Spleen (tissue), 11 donors: ENCODE results near the gene RAB29. TPM values are rescaled to one million over a fixed set of nuclear protein-coding genes. Genes with fewer than 3 reads are reported as not detected.

Experiments used
- DNase-seq: peaks from one replicate; pipeline ENCODE4 v3.0.0-alpha.2; 2020
- H3K27ac ChIP-seq, 8 donors: fragments of 200-600 bp; sonication (generic) in 7 of 8; 1 replicate in 4 of 8; 2 replicates in 4 of 8; pipeline versions ENCODE4 v1.5.0 to v1.8.0; 2016 to 2021; ENCODE audit warnings: inconsistent platforms in 4 of 8, mild to moderate bottlenecking in 4 of 8, moderate library complexity in 1 of 8
- H3K27me3 ChIP-seq, 7 donors: fragments of 200-600 bp; sonication (generic) in 6 of 7; replicated peaks in 1 of 7; 1 replicate in 4 of 7; 2 replicates in 3 of 7; pipeline versions ENCODE4 v1.5.0 to v1.8.0; 2016 to 2021; ENCODE audit warnings: inconsistent platforms in 3 of 7, mild to moderate bottlenecking in 1 of 7
- H3K36me3 ChIP-seq, 6 donors: fragments of 200-600 bp; sonication (generic) in 5 of 6; 1 replicate in 4 of 6; 2 replicates in 2 of 6; pipeline versions ENCODE4 v1.5.0 to v1.8.0; 2016 to 2021; ENCODE audit warnings: inconsistent platforms in 2 of 6
- H3K4me1 ChIP-seq, 6 donors: fragments of 200-600 bp; sonication (generic) in 5 of 6; 1 replicate in 3 of 6; 2 replicates in 3 of 6; pipeline versions ENCODE4 v1.5.0 to v1.8.0; 2016 to 2021; ENCODE audit warnings: inconsistent platforms in 3 of 6
- H3K4me3 ChIP-seq, 8 donors: fragments of 200-600 bp; sonication (generic) in 7 of 8; 1 replicate in 4 of 8; 2 replicates in 4 of 8; pipeline versions ENCODE4 v1.5.0 to v1.8.0; 2016 to 2021; ENCODE audit warnings: inconsistent platforms in 4 of 8, mild to moderate bottlenecking in 4 of 8, moderate library complexity in 2 of 8
- H3K9me3 ChIP-seq, 8 donors: fragments of 200-600 bp; sonication (generic) in 7 of 8; 1 replicate in 4 of 8; 2 replicates in 4 of 8; pipeline versions ENCODE4 v1.5.0 to v1.8.0; 2016 to 2021; ENCODE audit warnings: inconsistent platforms in 4 of 8
- POLR2A ChIP-seq, 3 donors: fragments of 450-650 bp; IDR thresholded peaks; one replicate each; pipeline ENCODE4 v1.5.1; 2017; ENCODE audit warnings: antibody characterized with exemption in 3 of 3, mild to moderate bottlenecking in 1 of 3
- POLR2AphosphoS5 ChIP-seq, 3 donors: sonication (generic); formaldehyde crosslinking; IDR thresholded peaks; one replicate each; pipeline ENCODE4 v1.5.1; 2017; ENCODE audit warnings: antibody characterized with exemption in 3 of 3
- WGBS, 5 donors: extraction: QIAGEN DNeasy Blood & Tissue Kit in 3 of 5; methylation state at CpG; one replicate each; pipeline versions ENCODE4 v1.1.5 to v1.1.7; 2013 to 2018; 5-methylcytosine and 5-hydroxymethylcytosine counted together
- intact Hi-C: fragments of 100-400 bp; cut with DNase I; formaldehyde crosslinking; loops from one replicate; pipeline ENCODE4 v1.15.0; 2023; ENCODE audit warnings: low total_unique reads
- polyA plus RNA-seq, 3 donors: library from polyadenylated mRNA; stranded (reverse); fragments of 200-250 nt; gene quantifications; one replicate each; pipeline ENCODE4 v1.2.1, GENCODE V29; 2013
- total RNA-seq, 7 donors: library from RNA; depleted of rRNA in 3 of 7; stranded (reverse); fragments of >200 nt in 3 of 7; fragmentation: NEBNext Ultra II Directional in 4 of 7; extraction: Animal tissue kit (Norgen Biotek cat#: 25700) in 4 of 7; gene quantifications; one replicate each; pipeline versions ENCODE4 v1.1.0 to v1.2.1, GENCODE V29; 2016 to 2021
- TF ChIP-seq, protein P1 (sequence below), 11 experiments: fragments of 200-600 bp in 7 of 11; fragments of 450-650 bp in 4 of 11; sonication (generic) in 4 of 11; IDR thresholded peaks in 8 of 11; conservative IDR thresholded peaks in 3 of 11; 1 replicate in 7 of 11; 2 replicates in 4 of 11; pipeline versions ENCODE4 v1.4.0 to v1.8.0; 2016 to 2021; ENCODE audit warnings: antibody characterized with exemption in 11 of 11, inconsistent platforms in 4 of 11, mild to moderate bottlenecking in 1 of 11
- donor health status: healthy with polysubstance abuse.
- donor health status: DM: no; HTN: no; CAD: no; lungs with moderate emphysema.
- donor health status: DM: no; HTN: no; CAD: no.
- donor health status: Bipolar disorder and iron deficiency.
- donor health status: healthy.
- donor health status: DM: no; HTN: no; CAD: no.
- donor health status: DM: yes; HTN: yes; CAD: no.

The RAB29 gene
- total and polyA plus RNA-seq, 10 donors, result 16.6 to 49.7 (median 38.5) TPM

DNA sequence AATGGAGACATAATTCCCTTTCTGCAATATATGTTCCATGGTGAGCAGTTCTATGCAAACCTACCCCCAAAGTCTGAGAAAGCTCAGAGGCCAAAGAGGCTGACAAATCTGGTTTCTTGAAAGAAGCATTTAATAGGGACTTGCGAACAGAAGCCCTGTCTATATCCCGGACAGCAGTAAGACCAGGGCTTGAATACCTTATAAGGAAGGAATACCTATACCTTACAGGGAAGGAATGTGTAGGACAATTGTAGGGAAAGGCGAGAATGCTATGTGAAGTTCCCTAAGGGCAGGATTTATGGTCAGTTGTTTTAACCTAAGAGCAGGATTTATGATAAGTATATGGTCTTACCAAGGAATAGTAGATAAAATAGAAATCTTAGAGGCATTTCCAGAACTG, 42.7 kb upstream of the RAB29 start:
- TF ChIP-seq POLR2AphosphoS5 (IDR thresholded peaks at IDR 0.05) (no peak), POLR2A (IDR thresholded peaks at IDR 0.05) (no peak)
- TF ChIP-seq, protein P1, sequence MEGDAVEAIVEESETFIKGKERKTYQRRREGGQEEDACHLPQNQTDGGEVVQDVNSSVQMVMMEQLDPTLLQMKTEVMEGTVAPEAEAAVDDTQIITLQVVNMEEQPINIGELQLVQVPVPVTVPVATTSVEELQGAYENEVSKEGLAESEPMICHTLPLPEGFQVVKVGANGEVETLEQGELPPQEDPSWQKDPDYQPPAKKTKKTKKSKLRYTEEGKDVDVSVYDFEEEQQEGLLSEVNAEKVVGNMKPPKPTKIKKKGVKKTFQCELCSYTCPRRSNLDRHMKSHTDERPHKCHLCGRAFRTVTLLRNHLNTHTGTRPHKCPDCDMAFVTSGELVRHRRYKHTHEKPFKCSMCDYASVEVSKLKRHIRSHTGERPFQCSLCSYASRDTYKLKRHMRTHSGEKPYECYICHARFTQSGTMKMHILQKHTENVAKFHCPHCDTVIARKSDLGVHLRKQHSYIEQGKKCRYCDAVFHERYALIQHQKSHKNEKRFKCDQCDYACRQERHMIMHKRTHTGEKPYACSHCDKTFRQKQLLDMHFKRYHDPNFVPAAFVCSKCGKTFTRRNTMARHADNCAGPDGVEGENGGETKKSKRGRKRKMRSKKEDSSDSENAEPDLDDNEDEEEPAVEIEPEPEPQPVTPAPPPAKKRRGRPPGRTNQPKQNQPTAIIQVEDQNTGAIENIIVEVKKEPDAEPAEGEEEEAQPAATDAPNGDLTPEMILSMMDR (IDR thresholded peaks at IDR 0.05 in 8 of 11, conservative IDR thresholded peaks at IDR 0.05 in 3 of 11), result no peak
- intact Hi-C loops, result no loop called here
- Histone ChIP-seq H3K27ac (no peak overlapping the region), H3K27me3 (peaks cover 0 to 16% (median 0%) of the 10 kb centered on the region in 7 donors), H3K4me1 (peaks cover 5 to 18% (median 7%) of the 10 kb centered on the region in 6 donors), H3K36me3 (no peaks in the 10 kb centered on the region), H3K9me3 (peaks cover 0 to 6% (median 1%) of the 10 kb centered on the region in 8 donors), H3K4me3 (no peak overlapping the region)
- 94 to 99% (median 95%) methylated on average over 3 of the region's 3 CpGs for WGBS, 5 donors
- DNase-seq, result no peak

DNA sequence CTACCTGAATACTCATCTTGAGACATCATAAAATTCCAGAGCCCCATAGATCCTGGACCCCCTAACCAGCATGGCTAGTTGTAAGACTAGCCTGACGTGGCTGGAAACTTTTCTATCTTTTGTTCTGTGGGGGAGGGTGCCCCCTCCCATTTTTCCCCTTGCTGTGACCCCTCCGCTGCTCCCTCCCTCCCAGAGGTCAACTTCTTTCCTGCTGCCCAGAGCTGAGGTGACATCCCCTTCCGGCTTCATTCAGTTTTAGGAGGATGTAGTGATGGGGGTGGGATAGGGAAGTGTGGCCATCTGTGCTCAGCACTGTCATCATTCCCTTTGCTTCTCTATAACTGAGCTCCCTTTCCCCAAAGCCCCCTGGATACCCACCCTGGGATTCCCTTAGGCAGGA, 42.1 kb upstream of the RAB29 start:
- Histone ChIP-seq H3K27ac (no peak overlapping the region), H3K4me3 (no peak overlapping the region), H3K27me3 (peaks cover 0 to 22% (median 0%) of the 10 kb centered on the region in 7 donors), H3K9me3 (no peaks in the 10 kb centered on the region), H3K4me1 (peaks cover 5 to 24% (median 8%) of the 10 kb centered on the region in 6 donors), H3K36me3 (no peaks in the 10 kb centered on the region)
- DNase-seq, result no peak
- TF ChIP-seq, protein P1 (IDR thresholded peaks at IDR 0.05 in 8 of 11, conservative IDR thresholded peaks at IDR 0.05 in 3 of 11), result no peak
- TF ChIP-seq POLR2AphosphoS5 (IDR thresholded peaks at IDR 0.05) (no peak), POLR2A (IDR thresholded peaks at IDR 0.05) (no peak)
- intact Hi-C loops, result no loop called here
- WGBS, 5 donors, result 61 to 78% (median 66%) methylated on average over 3 of the region's 3 CpGs

DNA sequence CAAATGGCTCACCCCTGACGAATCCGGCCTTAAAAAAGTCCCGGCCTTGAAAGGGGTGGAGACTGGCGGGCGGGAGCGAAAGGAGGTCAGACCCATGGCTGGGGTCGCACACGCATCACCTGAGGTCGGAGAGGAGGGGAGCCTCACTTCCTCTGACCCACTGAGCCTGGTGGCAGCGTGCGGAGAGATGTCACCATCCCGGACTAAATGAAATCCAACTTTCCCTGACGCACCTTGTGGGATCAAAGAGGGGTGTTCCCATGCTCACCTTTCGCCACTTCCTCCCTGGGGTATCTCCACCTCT, 38.4 kb upstream of the RAB29 start:
- H3K9me3 ChIP-seq, result no peaks in the 10 kb centered on the region
- H3K27ac ChIP-seq, result peak overlapping the region; percentile 72 to 91 (median 86)
- TF ChIP-seq, protein P1 (IDR thresholded peaks at IDR 0.05 in 8 of 11, conservative IDR thresholded peaks at IDR 0.05 in 3 of 11), result no peak
- TF ChIP-seq POLR2AphosphoS5 (IDR thresholded peaks at IDR 0.05) (no peak), POLR2A (IDR thresholded peaks at IDR 0.05) (no peak)
- peak overlapping the region; percentile 83 to 95 (median 89) for H3K4me3 ChIP-seq
- intact Hi-C loops, result no loop called here
- H3K27me3 ChIP-seq, result peaks cover 0 to 23% (median 0%) of the 10 kb centered on the region in 7 donors
- 4 to 8% (median 4%) methylated on average over 10 to 14 of the region's 14 CpGs for WGBS, 5 donors
- DNase-seq, result no peak
- H3K4me1 ChIP-seq, result peaks cover 23 to 61% (median 44%) of the 10 kb centered on the region in 6 donors
- H3K36me3 ChIP-seq, result peaks cover 0 to 16% (median 10%) of the 10 kb centered on the region in 6 donors

DNA sequence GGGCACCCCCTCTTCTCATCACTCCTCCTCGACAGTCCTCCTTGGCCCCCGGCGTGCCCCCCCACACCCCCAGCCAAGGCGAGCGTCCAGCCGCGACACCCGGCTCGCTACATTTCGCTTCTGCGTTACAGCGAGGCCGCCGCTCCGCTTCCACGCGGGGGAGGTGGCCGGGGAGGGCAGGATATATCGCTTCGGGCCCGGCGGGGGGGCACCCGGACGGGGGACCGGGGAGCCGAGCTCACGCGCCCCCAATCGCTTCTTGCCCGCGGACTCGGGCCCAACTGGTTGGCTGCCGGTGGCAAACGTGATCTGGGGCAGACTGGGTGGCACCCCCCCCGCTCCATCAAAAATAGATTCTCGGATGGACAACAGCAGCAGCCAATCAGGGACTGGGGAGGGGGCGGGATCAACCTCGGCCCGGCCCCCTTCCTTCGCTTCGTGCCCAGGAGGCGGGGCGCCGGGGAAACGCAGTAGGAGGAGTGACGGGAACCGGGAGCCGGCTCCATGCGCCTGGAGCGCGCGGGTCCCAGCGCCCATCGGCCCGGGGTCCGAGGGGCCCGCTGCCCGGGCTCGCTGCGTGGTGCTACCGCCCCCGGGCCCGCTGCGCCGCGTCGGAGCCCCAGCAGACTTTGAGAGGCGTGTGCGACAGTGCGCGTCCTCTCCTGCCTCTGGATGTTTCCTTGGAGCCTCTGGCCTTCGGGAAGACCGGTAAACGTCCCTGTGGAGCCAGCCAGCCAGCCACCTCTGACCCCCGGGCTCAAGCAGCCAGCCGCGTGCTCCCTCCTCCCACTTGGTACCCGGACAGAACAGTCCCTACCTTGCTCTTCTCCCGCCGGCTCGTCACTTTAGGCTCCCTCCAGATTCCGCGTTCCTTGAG, 37.8 kb upstream of the RAB29 start, which contains the start of gene SLC41A1:
Gene SLC41A1, minus strand, starts transcription at position 321 of the 877 bp plus-strand sequence. CDS start 2,757 bp downstream, outside the sequence.
- Histone ChIP-seq H3K27me3 (peaks cover 0 to 23% (median 0%) of the 10 kb centered on the region in 7 donors), H3K4me3 (peak within 1 kb of the TSS; percentile 83 to 95 (median 89)), H3K27ac (peak within 1 kb of the TSS; percentile 72 to 91 (median 86)), H3K9me3 (no peaks in the 10 kb centered on the region), H3K4me1 (peaks cover 24 to 67% (median 47%) of the 10 kb centered on the region in 6 donors), H3K36me3 (peaks cover 0 to 16% (median 10%) of the 10 kb centered on the region in 6 donors)
- intact Hi-C loops, result no loop called here
- peak; percentile 97 for DNase-seq
- TF ChIP-seq POLR2AphosphoS5 (IDR thresholded peaks at IDR 0.05) (peak; percentile 90 to 93 (median 92)), POLR2A (IDR thresholded peaks at IDR 0.05) (peak in 1 of 3 donors; percentile 47)
- TF ChIP-seq, protein P1 (IDR thresholded peaks at IDR 0.05 in 8 of 11, conservative IDR thresholded peaks at IDR 0.05 in 3 of 11), result peak in 1 of 11 experiments; percentile 17
- WGBS, 5 donors, result 0 to 2% (median 1%) methylated on average over 11 to 83 of the region's 83 CpGs
